NAMALWA (cell line): ENCODE data around the gene ZSCAN29.

Experiments used
- DNase-seq: peaks from one replicate; pipeline ENCODE4 v3.0.0-alpha.2; 2015; ENCODE audit warnings: low spot score

The ZSCAN29 gene

GRCh38 chr15:43347114-43347513, 23.7 kb downstream of the ZSCAN29 start:
- DNase-seq: no peak

- DNase-seq: peak; percentile 20
Measured at GRCh38 chr15:43346305-43346704, 24.5 kb downstream of the ZSCAN29 start.

GRCh38 chr15:43330780-43331087, 40.1 kb downstream of the ZSCAN29 start:
- DNase-seq: no peak

- peak; percentile 96 for DNase-seq
Measured at GRCh38 chr15:43329960-43330779, 40.7 kb downstream of the ZSCAN29 start, which contains the start of gene LCMT2. Gene LCMT2, minus strand, starts transcription at chr15:43330573. Its CDS starts 84 bp downstream, at chr15:43330489.

DNA sequence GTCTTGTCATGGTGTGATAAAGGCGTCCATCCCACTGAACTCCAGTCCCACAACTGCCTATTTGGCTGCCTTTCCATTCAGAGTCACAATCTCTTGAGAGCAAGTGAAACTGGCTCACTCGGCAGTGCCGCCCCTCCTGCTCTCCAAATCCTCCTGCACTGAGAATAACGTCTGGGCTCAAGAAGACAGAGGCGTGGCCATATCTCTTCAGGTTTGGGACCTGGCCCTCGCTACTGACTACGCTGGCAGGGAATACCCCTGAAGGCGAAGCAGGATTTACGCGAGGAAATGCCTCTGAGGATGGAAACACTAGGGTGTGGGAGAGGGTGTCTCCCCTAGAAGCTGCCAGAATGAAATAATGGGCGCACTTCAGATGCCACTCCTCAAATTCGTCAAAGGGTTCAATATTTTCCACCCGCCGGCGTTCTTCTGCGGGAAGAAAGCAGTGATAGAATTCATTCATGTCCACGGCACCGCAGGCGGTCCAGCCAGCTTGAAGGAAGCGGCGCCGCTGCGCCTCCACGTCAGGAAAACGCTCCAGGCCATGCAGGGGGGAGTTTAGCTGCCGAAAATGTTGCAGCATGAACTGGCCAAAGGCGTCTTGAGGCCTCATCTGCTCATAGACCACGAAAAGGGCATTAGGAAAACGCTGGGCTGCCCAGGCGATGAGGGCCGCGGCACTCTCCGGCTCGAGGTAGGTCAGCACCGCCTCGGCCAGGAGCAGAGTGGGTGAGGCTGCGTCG, 41.5 kb downstream of the ZSCAN29 start:
- DNase-seq: no peak

DNA sequence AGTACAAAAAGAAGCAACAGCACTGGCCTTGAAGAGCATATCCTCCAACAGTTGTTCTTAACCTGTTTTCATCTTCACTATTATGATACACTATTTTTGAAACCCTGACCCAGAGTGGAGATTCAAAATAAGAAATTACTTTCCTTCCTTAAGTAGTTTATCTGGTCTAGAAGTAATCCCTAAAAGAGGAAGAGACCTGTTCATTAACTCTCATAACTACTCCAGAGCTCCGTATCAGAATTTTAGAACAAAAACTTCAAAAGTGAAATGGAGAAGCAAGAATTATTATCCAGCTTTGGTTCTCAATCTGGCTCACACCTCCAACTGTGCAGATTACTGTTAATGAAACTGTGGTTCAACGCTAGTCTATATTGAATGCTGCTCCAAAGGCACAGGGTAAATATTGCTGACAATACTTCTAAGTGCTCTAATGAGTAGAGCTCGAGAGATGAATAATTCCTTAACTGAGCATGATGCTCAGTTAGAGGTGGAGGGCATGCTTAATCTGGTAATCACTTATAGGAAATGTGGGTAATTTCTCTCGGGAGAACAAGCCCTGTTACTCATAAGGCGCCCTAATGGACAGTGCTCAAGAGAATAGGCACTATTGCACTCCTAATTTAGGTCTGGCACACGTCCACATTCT, 45.7 kb downstream of the ZSCAN29 start:
- DNase-seq: no peak

DNA sequence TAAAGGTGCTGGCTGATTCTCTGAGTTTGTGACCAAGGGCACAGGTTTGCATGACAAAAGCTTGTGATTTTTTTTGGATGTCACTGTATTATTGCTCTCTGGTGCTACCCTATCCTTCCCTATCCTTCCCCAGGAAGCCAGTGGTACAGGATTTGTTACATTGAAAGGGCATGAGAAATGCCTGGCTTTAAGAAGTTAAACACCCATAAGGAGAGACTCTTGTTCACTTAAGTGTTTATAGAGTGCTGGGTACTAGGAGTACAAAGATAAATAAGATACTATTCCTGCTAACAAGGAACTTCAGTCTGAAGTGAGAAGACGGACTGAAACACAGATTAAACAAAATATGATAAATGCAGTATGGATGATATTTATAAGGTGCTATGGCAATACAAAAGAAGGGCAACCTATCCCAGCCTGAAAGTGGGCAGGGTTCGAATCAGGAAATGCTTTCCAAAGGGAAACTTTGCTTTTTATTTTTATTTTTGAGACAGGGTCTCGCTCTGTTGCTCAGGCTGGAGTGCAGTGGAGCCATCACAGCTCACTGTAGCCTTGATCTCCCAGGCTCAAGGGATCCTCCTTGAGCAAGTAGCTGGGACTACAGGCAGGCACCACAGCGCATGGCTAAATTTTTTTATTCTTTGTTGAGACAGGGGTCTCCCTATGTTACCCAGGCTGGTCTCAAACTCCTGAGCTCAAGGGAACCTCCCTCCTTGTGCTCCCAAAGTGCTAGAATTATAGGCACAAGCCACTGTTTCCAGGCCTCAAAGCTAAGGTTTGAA, 51.7 kb downstream of the ZSCAN29 start:
- no peak for DNase-seq

- no peak for DNase-seq
Measured at GRCh38 chr15:43317566-43318184, 53.2 kb downstream of the ZSCAN29 start.

DNA sequence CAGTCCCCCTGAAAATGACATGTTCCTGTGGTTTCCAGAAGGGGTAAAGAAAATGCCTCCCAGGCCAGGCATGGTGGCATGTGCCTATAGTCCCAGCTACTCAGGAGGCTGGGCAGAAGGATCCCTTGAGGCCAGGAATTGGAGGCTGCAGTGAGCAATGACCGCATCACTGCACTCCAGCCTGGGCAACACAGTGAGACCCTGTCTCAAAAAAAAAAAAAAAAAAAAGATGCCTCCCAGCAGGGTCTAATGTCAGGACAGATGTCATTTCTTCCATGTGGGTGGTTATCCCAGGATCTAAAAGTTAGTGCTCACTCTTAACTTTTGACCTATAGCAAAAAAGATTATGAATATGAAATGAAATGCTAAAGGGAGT, 53.9 kb downstream of the ZSCAN29 start:
- DNase-seq: no peak

DNA sequence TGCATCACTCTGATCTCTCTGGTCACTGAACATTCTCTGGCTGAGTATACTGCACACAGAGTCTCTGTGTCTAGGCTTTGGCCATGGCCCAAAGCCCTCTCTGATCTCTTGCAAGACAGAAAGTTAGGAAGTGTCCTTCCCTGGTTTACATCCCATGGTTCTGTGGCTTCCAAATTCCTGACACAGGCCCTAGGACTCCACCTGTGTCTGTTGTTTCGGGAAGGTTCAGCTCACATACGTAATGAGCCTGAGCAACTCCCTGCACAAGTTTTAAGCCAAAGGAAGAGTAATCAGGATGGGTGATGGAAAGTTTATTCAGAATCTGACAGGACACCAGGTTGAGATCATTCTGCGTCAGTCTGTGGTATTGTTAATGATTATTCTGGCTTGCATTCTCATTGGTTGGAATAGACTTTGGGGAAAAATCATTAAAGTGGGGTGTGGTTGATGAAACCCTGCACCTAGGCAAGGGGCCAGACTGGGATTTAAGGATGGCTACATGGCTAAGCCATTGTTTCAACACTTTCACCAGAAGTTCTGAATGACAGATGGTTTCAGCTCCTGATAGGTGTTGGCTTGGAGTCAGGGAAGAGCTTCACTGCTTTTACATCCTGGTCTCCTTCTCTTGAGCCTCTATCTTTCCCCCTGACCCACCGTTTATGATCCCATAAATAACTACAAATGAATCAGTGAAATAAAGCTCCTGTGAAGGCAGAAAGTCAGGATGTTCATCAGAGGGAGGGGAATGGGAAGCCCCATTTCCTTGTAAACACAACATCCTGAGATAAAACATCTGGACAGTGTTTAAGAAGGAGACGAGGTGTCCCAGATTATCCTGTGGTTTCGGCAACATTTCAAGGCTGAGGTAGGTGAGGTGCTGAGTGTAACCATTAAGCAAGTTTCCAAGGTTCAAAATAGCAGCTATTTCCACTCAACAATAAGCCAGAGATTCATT, 54.5 kb downstream of the ZSCAN29 start:
- no peak for DNase-seq

DNA sequence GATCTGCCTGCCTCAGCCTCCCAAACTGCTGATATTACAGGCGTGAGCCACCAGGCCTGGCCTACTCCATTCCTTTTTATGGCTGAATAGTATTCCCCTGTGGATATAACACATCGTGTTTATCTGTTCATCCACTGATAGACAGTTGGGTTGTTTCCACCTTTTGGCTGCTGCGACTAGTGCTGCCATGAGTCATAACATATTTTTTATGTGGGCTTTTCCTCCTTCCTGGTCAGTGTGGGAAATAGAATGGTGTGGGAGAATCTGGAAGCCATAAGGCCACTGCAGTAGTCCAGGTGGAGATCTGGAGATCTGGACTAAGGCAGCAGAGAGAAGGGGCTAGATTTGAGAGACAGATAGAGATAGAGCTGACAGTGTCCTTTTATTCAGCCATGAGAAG, 56.7 kb downstream of the ZSCAN29 start:
- DNase-seq: no peak

GRCh38 chr15:43312378-43312777, 58.5 kb downstream of the ZSCAN29 start:
- DNase-seq: no peak
